Gastroesophageal sphincter (tissue), 3 donors: ENCODE measurements around the gene KDM2B.

Experiments
- EP300 ChIP-seq: sonication (generic); formaldehyde crosslinking; IDR thresholded peaks from one replicate; pipeline ENCODE4 v1.6.1; 2017; ENCODE audit warnings: antibody characterized with exemption, mild to moderate bottlenecking
- POLR2A ChIP-seq, 2 donors: fragments of 450-650 bp; IDR thresholded peaks; one replicate each; pipeline ENCODE4 v1.6.1; 2017; ENCODE audit warnings: antibody characterized with exemption in 2 of 2, mild to moderate bottlenecking in 2 of 2, moderate library complexity in 1 of 2
- TF ChIP-seq, protein P1 (sequence below), 4 experiments: fragments of 200-600 bp in 2 of 4; fragments of 450-650 bp in 2 of 4; sonication (generic) in 1 of 4; IDR thresholded peaks; one replicate each; pipeline ENCODE4 v1.5.1; 2017 to 2019; ENCODE audit warnings: antibody characterized with exemption in 4 of 4, mild to moderate bottlenecking in 2 of 4, moderate library complexity in 2 of 4

DNA sequence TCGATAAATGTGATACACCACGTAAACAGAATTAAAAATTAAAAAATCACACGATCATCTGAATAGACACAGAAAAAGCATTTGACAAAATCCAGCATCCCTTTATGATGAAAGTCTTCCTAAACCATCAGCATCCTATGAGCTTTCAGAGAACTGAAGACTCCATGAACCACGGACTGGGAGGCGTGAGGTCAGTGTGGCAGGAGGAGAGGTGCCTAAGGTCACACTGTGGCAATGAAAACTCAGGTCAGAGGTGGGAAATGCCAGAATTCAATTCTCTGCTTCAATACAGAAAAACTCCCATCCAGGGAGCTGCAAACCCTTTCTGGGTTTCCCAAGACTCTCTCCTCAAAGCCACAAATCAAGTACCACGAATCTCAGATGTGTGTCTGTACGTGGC is 51.6 kb downstream of the KDM2B start:
- TF ChIP-seq, protein P1, sequence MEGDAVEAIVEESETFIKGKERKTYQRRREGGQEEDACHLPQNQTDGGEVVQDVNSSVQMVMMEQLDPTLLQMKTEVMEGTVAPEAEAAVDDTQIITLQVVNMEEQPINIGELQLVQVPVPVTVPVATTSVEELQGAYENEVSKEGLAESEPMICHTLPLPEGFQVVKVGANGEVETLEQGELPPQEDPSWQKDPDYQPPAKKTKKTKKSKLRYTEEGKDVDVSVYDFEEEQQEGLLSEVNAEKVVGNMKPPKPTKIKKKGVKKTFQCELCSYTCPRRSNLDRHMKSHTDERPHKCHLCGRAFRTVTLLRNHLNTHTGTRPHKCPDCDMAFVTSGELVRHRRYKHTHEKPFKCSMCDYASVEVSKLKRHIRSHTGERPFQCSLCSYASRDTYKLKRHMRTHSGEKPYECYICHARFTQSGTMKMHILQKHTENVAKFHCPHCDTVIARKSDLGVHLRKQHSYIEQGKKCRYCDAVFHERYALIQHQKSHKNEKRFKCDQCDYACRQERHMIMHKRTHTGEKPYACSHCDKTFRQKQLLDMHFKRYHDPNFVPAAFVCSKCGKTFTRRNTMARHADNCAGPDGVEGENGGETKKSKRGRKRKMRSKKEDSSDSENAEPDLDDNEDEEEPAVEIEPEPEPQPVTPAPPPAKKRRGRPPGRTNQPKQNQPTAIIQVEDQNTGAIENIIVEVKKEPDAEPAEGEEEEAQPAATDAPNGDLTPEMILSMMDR (IDR thresholded peaks at IDR 0.05): no peak
- TF ChIP-seq POLR2A (IDR thresholded peaks at IDR 0.05): no peak
- TF ChIP-seq EP300: no peak
